IMR-90 (cell line): Measurements from ENCODE around the gene HPS6.

Source experiments
- BHLHE40 ChIP-seq: fragments of 150-350 bp; IDR thresholded peaks from 2 replicates; pipeline ENCODE4 v1.6.1; 2016; ENCODE audit warnings: mild to moderate bottlenecking, low read depth, low read length
- CEBPB ChIP-seq: IDR thresholded peaks from 2 replicates; pipeline ENCODE4 v1.6.1; 2012; ENCODE audit warnings: low read depth, low read length, improper control_type of control experiment
- FOS ChIP-seq: fragments of 150-350 bp; IDR thresholded peaks from 2 replicates; pipeline ENCODE4 v1.6.1; 2016; ENCODE audit warnings: low read depth, low read length
- MAFK ChIP-seq: IDR thresholded peaks from 2 replicates; pipeline ENCODE4 v1.6.1; 2012; ENCODE audit warnings: low read depth, low read length, improper control_type of control experiment
- MAZ ChIP-seq: IDR thresholded peaks from 2 replicates; pipeline ENCODE4 v1.6.1; 2012; ENCODE audit warnings: low read depth, mild to moderate bottlenecking, low read length, improper control_type of control experiment, moderate library complexity, borderline replicate concordance
- MXI1 ChIP-seq: IDR thresholded peaks from 2 replicates; pipeline ENCODE4 v1.6.1; 2012; ENCODE audit warnings: low read depth, mild to moderate bottlenecking, low read length, moderate library complexity, borderline replicate concordance
- NFE2L2 ChIP-seq: fragments of 150-350 bp; IDR thresholded peaks from 2 replicates; pipeline ENCODE4 v1.6.1; 2016; ENCODE audit warnings: low read depth, mild to moderate bottlenecking, low read length
- POLR2A ChIP-seq: IDR thresholded peaks from 2 replicates; pipeline ENCODE4 v1.6.1; 2012; ENCODE audit warnings: mild to moderate bottlenecking, low read depth, low read length
- RAD21 ChIP-seq: IDR thresholded peaks from 2 replicates; pipeline ENCODE4 v1.6.1; 2012; ENCODE audit warnings: low read length, improper control_type of control experiment
- RCOR1 ChIP-seq: IDR thresholded peaks from 2 replicates; pipeline ENCODE4 v1.6.1; 2012; ENCODE audit warnings: mild to moderate bottlenecking, low read length, improper control_type of control experiment; ENCODE audit not compliant: insufficient replicate concordance
- SMC3 ChIP-seq: fragments of 150-350 bp; IDR thresholded peaks from 2 replicates; pipeline ENCODE4 v1.6.1; 2016; ENCODE audit warnings: low read depth, mild to moderate bottlenecking, antibody characterized with exemption, low read length, moderate library complexity
- TF ChIP-seq, protein P1 (sequence below): conservative IDR thresholded peaks from 2 replicates; pipeline ENCODE4 v1.5.1; 2012; ENCODE audit warnings: mild to moderate bottlenecking, low read depth, low read length, improper control_type of control experiment
- TF ChIP-seq, protein P2 (sequence below): fragments of 150-350 bp; IDR thresholded peaks from 2 replicates; pipeline ENCODE4 v1.6.1; 2017; ENCODE audit warnings: mild to moderate bottlenecking, antibody characterized with exemption, low read length, low read depth

DNA sequence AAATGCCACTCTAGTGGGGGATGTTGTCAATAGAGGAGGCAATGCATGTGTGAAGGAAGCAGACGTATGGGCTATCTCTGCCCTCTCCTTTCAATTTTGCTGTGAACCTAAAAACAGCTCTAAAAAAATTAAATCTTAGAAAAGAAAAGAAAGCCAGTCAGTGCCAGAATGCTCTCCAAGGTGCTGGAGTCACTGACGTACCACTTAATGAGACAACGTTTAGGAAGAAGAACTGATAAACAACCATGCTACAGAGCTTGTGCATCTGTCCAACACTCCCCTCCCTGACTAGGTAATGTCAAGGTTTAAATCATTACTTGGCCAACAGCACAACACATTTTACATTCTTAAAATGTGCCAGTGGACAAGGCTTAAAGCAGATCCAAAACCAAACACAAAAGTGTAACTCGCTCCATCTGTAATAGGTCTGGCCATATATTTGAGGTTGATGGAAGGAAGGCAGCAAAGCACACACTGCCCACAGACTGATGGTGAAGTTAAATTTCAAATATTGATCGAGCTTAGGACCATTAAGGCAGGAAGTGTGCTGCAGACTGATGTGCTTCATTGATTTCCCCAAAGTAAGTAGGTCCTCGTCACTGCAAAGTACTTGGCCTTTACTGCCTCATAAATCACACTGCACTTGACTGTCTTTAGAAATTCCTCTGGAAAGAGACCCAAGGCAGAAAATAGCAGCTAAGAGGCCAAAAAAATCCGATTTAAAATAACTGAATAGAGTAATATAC, 24.7 kb upstream of the HPS6 start:
- TF ChIP-seq, protein P1, sequence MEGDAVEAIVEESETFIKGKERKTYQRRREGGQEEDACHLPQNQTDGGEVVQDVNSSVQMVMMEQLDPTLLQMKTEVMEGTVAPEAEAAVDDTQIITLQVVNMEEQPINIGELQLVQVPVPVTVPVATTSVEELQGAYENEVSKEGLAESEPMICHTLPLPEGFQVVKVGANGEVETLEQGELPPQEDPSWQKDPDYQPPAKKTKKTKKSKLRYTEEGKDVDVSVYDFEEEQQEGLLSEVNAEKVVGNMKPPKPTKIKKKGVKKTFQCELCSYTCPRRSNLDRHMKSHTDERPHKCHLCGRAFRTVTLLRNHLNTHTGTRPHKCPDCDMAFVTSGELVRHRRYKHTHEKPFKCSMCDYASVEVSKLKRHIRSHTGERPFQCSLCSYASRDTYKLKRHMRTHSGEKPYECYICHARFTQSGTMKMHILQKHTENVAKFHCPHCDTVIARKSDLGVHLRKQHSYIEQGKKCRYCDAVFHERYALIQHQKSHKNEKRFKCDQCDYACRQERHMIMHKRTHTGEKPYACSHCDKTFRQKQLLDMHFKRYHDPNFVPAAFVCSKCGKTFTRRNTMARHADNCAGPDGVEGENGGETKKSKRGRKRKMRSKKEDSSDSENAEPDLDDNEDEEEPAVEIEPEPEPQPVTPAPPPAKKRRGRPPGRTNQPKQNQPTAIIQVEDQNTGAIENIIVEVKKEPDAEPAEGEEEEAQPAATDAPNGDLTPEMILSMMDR: no peak
- TF ChIP-seq POLR2A (no peak), RAD21 (no peak), NFE2L2 (no peak), MXI1 (no peak), CEBPB (no peak), RCOR1 (no peak), BHLHE40 (no peak), MAZ (no peak), SMC3 (no peak), MAFK (no peak), FOS (no peak)
- TF ChIP-seq, protein P2, sequence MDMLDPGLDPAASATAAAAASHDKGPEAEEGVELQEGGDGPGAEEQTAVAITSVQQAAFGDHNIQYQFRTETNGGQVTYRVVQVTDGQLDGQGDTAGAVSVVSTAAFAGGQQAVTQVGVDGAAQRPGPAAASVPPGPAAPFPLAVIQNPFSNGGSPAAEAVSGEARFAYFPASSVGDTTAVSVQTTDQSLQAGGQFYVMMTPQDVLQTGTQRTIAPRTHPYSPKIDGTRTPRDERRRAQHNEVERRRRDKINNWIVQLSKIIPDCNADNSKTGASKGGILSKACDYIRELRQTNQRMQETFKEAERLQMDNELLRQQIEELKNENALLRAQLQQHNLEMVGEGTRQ: no peak
